Measurements from ENCODE around the gene KRT80.

KRT80 gene

GRCh38 chr12:52228366-52228765 lies 36.6 kb upstream of the KRT80 start:
- DNase-seq, result no peak

GRCh38 chr12:52227606-52228166 lies 35.9 kb upstream of the KRT80 start:
- no peak for DNase-seq

- no peak for DNase-seq
These were observed 34.6 kb upstream of the KRT80 start for GRCh38 chr12:52226446-52226845.

GRCh38 chr12:52225752-52226151 lies 33.9 kb upstream of the KRT80 start:
- DNase-seq, result no peak

GRCh38 chr12:52224151-52224550 lies 32.3 kb upstream of the KRT80 start:
- no peak for DNase-seq

- DNase-seq, result no peak
These were observed 31.7 kb upstream of the KRT80 start for GRCh38 chr12:52223406-52224039.

- no peak for DNase-seq
These were observed 30.9 kb upstream of the KRT80 start for GRCh38 chr12:52222692-52223091.

GRCh38 chr12:52221912-52222457 lies 30.2 kb upstream of the KRT80 start:
- DNase-seq, result peak; percentile 71

- no peak for DNase-seq
These were observed 29.4 kb upstream of the KRT80 start for GRCh38 chr12:52221070-52221781.

- no peak for DNase-seq
These were observed 28.7 kb upstream of the KRT80 start for GRCh38 chr12:52220477-52220876.

- DNase-seq, result no peak
These were observed 26.2 kb upstream of the KRT80 start for GRCh38 chr12:52218001-52218400.

- no peak for DNase-seq
These were observed 25.4 kb upstream of the KRT80 start for GRCh38 chr12:52217223-52217622.

- no peak for DNase-seq
These were observed 25.0 kb upstream of the KRT80 start for GRCh38 chr12:52216807-52217206.

- DNase-seq, result no peak
These were observed 24.3 kb upstream of the KRT80 start for GRCh38 chr12:52216100-52216499.

GRCh38 chr12:52215587-52216031 lies 23.8 kb upstream of the KRT80 start:
- no peak for DNase-seq

GRCh38 chr12:52214421-52214802 lies 22.6 kb upstream of the KRT80 start:
- DNase-seq, result no peak

- peak; percentile 86 for DNase-seq
These were observed 22.0 kb upstream of the KRT80 start for GRCh38 chr12:52213564-52214420.

GRCh38 chr12:52212701-52213563 lies 21.1 kb upstream of the KRT80 start:
- DNase-seq, result no peak

- no peak for DNase-seq
These were observed 20.1 kb upstream of the KRT80 start for GRCh38 chr12:52211716-52212585.

GRCh38 chr12:52210925-52211650 lies 19.3 kb upstream of the KRT80 start:
- no peak for DNase-seq
